Measurements from ENCODE around the gene MYO7B.

Gene MYO7B

GRCh38 chr2:127626917-127627739, 91.6 kb downstream of the MYO7B start:
- Histone ChIP-seq H3K4me2 (ENCODE audit: insufficient read depth, low read length) (no peak overlapping the region), H3K4me1 (ENCODE audit: insufficient read depth, low read length) (peaks cover 78% of the 10 kb centered on the region), H4K20me1 (ENCODE audit: insufficient read depth, low read length) (no peaks in the 10 kb centered on the region), H3K36me3 (ENCODE audit: insufficient read depth, low read length) (peaks cover 71% of the 10 kb centered on the region), H3K79me2 (ENCODE audit: insufficient read depth, low read length) (0 out of 2 replicates have a peak, but pooled peaks cover 1% of the 10 kb centered on the region), H3K9me3 (ENCODE audit: insufficient read depth, low read length, severe bottlenecking) (no peaks in the 10 kb centered on the region), H3K27ac (ENCODE audit: low read length) (peak overlapping the region; percentile 85), H3K4me3 (ENCODE audit: low read depth in 1 of 2, low read length in 2 of 2) (no peak overlapping the region), H3K9ac (ENCODE audit: low read depth, low read length) (no peak overlapping the region), H3K27me3 (ENCODE audit: insufficient read depth, low read length, poor library complexity) (no peaks in the 10 kb centered on the region), H2AFZ (ENCODE audit: low read depth, low read length) (no peak overlapping the region)
- ATAC-seq (ENCODE audit: insufficient read depth, low read depth) (no peak), DNase-seq (no peak)
- TF ChIP-seq EZH2 (IDR thresholded peaks at IDR 0.05; ENCODE audit: borderline replicate concordance, low read depth, low read length, severe bottlenecking): no peak
- TF ChIP-seq CTCF (IDR thresholded peaks at IDR 0.05; ENCODE audit: borderline replicate concordance, extremely low read depth, low read length, poor library complexity, severe bottlenecking): no peak

GRCh38 chr2:127627740-127628571, 92.5 kb downstream of the MYO7B start:
- no peaks in the 10 kb centered on the region for H3K79me2 ChIP-seq (ENCODE audit: insufficient read depth, low read length)
- no peaks in the 10 kb centered on the region for H3K27me3 ChIP-seq (ENCODE audit: insufficient read depth, low read length, poor library complexity)
- H3K9ac ChIP-seq (ENCODE audit: low read depth, low read length): peak overlapping the region; percentile 8; the same call in 1 of the 2 replicates
- H3K9me3 ChIP-seq (ENCODE audit: insufficient read depth, low read length, severe bottlenecking): no peaks in the 10 kb centered on the region
- H3K4me2 ChIP-seq (ENCODE audit: insufficient read depth, low read length): no peak overlapping the region
- no peak overlapping the region for H2AFZ ChIP-seq (ENCODE audit: low read depth, low read length)
- no peak for ATAC-seq (ENCODE audit: insufficient read depth, low read depth)
- H3K4me1 ChIP-seq (ENCODE audit: insufficient read depth, low read length): peaks cover 78% of the 10 kb centered on the region
- peak overlapping the region; percentile 85 for H3K27ac ChIP-seq (ENCODE audit: low read length)
- no peak overlapping the region for H3K4me3 ChIP-seq (ENCODE audit: low read depth in 1 of 2, low read length in 2 of 2)
- no peaks in the 10 kb centered on the region for H4K20me1 ChIP-seq (ENCODE audit: insufficient read depth, low read length)
- no peak for DNase-seq
- H3K36me3 ChIP-seq (ENCODE audit: insufficient read depth, low read length): peaks cover 66% of the 10 kb centered on the region
- TF ChIP-seq CTCF (IDR thresholded peaks at IDR 0.05; ENCODE audit: borderline replicate concordance, extremely low read depth, low read length, poor library complexity, severe bottlenecking) (no peak), EZH2 (IDR thresholded peaks at IDR 0.05; ENCODE audit: borderline replicate concordance, low read depth, low read length, severe bottlenecking) (no peak)

- Histone ChIP-seq H4K20me1 (ENCODE audit: insufficient read depth, low read length) (no peaks in the 10 kb centered on the region), H3K9me3 (ENCODE audit: insufficient read depth, low read length, severe bottlenecking) (no peaks in the 10 kb centered on the region), H3K4me3 (ENCODE audit: low read depth in 1 of 2, low read length in 2 of 2) (no peak overlapping the region), H3K36me3 (ENCODE audit: insufficient read depth, low read length) (peaks cover 60% of the 10 kb centered on the region; the same call in 1 of the 2 replicates), H2AFZ (ENCODE audit: low read depth, low read length) (no peak overlapping the region), H3K4me2 (ENCODE audit: insufficient read depth, low read length) (no peak overlapping the region), H3K27me3 (ENCODE audit: insufficient read depth, low read length, poor library complexity) (no peaks in the 10 kb centered on the region), H3K27ac (ENCODE audit: low read length) (peak overlapping the region; percentile 97), H3K79me2 (ENCODE audit: insufficient read depth, low read length) (no peaks in the 10 kb centered on the region), H3K9ac (ENCODE audit: low read depth, low read length) (peak overlapping the region; percentile 32), H3K4me1 (ENCODE audit: insufficient read depth, low read length) (peaks cover 78% of the 10 kb centered on the region)
- ATAC-seq (ENCODE audit: insufficient read depth, low read depth): no peak
- DNase-seq: no peak
- TF ChIP-seq EZH2 (IDR thresholded peaks at IDR 0.05; ENCODE audit: borderline replicate concordance, low read depth, low read length, severe bottlenecking): no peak
- TF ChIP-seq CTCF (IDR thresholded peaks at IDR 0.05; ENCODE audit: borderline replicate concordance, extremely low read depth, low read length, poor library complexity, severe bottlenecking): no peak
These were observed 93.5 kb downstream of the MYO7B start for GRCh38 chr2:127628767-127629614.
